ENCODE measurements around the gene COQ3. TPM values are rescaled to one million over a fixed set of nuclear protein-coding genes. Genes with fewer than 3 reads are reported as not detected.
A peak's percentile ranks its signal among the peaks of the same experiment; 100 is the strongest.

COQ3 gene
- total RNA-seq, 3 donors from 2014 or later, result 8.9 to 12.6 (median 9.5) TPM

DNA sequence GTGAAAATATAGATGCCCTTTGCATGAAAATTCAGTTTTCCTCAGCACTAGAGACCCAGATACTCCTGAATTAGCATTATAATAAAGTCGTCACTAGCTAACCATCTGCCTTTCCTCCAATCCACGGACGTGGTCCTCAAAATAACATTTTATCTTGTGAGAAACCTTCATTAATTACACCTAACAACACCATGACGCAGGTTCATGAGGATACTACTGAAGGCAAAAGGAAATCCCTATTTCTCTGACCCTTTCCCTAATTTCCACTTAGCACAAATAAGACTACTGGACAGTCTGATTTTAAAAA, 32.4 kb upstream of the COQ3 start:
- Histone ChIP-seq H3K9me3 (no peaks in the 10 kb centered on the region), H3K36me3 (ENCODE audit: low read depth) (no peaks in the 10 kb centered on the region), H3K4me1 (ENCODE audit: low read depth) (peaks cover 39% of the 10 kb centered on the region), H3K4me3 (peak overlapping the region; percentile 57)
- no peak for DNase-seq
- intact Hi-C loops (cut with DNase I, micrococcal nuclease), result no loop called here
- ATAC-seq, result no peak
- TF ChIP-seq, protein P1, sequence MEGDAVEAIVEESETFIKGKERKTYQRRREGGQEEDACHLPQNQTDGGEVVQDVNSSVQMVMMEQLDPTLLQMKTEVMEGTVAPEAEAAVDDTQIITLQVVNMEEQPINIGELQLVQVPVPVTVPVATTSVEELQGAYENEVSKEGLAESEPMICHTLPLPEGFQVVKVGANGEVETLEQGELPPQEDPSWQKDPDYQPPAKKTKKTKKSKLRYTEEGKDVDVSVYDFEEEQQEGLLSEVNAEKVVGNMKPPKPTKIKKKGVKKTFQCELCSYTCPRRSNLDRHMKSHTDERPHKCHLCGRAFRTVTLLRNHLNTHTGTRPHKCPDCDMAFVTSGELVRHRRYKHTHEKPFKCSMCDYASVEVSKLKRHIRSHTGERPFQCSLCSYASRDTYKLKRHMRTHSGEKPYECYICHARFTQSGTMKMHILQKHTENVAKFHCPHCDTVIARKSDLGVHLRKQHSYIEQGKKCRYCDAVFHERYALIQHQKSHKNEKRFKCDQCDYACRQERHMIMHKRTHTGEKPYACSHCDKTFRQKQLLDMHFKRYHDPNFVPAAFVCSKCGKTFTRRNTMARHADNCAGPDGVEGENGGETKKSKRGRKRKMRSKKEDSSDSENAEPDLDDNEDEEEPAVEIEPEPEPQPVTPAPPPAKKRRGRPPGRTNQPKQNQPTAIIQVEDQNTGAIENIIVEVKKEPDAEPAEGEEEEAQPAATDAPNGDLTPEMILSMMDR (IDR thresholded peaks at IDR 0.05), result no peak

DNA sequence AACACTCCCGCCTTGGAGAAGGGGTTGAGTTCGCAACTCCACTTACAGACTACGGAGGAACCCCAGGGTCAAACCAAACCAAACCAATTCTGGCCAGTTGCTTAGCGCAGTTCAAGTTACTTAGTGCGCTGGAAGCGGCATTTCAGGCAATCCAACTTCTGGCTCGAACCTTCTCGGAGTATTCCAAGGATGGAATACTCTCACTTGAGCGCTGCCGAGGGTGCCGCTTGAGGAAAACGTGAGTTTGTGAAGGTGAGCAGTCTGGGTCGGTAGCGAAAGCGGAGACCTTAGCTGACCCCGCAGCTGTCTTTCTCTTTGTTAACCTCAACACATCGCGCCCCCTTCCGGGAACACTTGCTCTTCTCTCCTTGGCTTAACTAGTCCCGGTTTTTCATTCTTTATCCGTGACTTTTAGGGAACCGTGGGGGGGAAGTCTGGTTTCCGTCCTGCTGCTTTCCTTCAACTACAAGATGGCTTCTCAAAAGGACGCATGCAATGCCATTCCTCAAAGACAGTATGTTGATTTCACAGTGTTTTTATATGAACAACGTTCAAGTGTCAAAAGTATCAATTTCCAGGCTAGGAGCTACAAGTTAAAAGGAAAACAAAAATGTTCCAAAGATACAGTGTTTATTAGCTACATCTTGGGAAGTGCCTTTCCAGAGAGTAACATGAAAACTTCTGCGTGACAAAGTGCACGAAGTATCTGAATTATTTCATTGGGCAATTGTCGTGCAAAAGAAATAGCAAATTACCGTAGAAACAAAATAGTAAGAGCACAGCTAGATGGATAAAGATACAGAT, 31.9 kb upstream of the COQ3 start:
- Histone ChIP-seq H3K36me3 (ENCODE audit: low read depth) (no peaks in the 10 kb centered on the region), H3K9me3 (no peaks in the 10 kb centered on the region), H3K4me1 (ENCODE audit: low read depth) (peaks cover 40% of the 10 kb centered on the region), H3K4me3 (peak overlapping the region; percentile 57)
- TF ChIP-seq, protein P1 (IDR thresholded peaks at IDR 0.05), result peak; percentile 16
- ATAC-seq (peak; percentile 85), DNase-seq (peak; percentile 88 to 95 (median 89))
- intact Hi-C loops (cut with DNase I, micrococcal nuclease), result no loop called here

DNA sequence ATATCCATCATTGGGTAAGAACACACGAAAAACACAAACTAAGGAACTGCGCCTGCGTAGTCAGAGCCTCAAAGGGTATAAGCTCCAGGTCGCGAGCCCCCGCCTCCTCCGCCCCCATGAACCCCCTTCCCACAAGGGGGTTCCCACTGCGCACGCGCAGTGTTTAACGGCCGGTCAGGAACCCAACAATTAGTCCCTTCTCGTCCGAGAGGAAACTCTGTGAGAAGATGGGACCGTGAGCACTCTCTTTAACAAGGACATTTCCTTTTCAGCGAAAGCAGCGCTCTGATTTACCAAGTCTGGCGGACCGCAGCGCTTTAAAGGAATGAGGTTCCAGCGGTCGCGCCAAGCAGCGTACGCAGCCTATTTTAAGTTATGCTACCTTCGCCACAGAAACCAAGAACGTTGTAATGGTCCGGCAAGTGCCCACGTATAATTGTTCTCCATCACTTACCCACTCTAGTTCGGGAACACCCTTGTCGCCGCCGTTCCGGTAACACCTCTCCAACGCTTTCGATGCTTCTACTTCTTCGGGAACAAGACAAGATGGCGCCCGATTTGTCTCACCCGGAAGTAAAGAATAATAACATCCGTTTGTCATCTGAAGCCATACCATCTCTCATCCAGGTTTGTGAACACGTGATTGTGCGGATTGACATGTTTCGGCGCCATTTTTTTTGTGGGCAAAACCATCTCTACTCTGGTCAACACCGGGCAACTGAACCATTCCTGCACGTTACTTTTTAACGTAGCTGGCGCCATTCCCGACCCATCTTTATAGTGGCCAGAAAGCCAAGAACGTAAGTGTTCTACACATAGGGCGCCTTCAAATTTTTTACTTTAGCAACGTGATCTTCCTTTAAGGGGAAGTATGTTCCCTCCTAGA, 31.0 kb upstream of the COQ3 start, which contains the start of gene PNISR:
Gene PNISR (minus strand): TSS at position 548 of the 886 bp plus-strand sequence. CDS start 10,649 bp downstream, outside the sequence.
- H3K36me3 ChIP-seq (ENCODE audit: low read depth), result no peaks in the 10 kb centered on the region
- TF ChIP-seq, protein P1 (IDR thresholded peaks at IDR 0.05), result no peak
- ATAC-seq, result peak; percentile 95
- H3K4me3 ChIP-seq, result peak within 1 kb of the TSS; percentile 57
- DNase-seq, result peak; percentile 82 to 96 (median 88)
- peaks cover 45% of the 10 kb centered on the region for H3K4me1 ChIP-seq (ENCODE audit: low read depth)
- H3K9me3 ChIP-seq, result no peaks in the 10 kb centered on the region
- intact Hi-C loops (cut with DNase I, micrococcal nuclease), result no loop called here

DNA sequence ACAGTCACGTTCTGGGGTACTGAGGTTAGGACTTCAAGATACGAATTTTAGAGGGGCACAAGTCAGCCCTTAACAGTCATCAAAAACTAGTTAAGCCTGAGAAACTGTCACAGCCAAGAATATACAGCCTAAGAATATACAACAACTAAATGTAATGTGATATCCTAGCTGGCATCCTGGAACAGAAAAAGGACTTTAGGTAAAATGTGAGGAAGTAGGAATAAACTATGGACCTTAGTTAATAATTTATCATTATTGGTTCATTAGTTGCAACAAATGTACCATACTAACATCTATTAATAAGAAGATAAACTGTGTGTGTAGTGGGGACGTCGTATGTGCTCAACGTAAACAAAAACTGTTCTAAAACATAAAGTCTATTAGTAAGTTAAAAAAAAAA, 30.0 kb upstream of the COQ3 start:
- ATAC-seq (no peak), DNase-seq (no peak)
- Histone ChIP-seq H3K9me3 (no peaks in the 10 kb centered on the region), H3K4me3 (no peak overlapping the region), H3K4me1 (ENCODE audit: low read depth) (peaks cover 45% of the 10 kb centered on the region), H3K36me3 (ENCODE audit: low read depth) (no peaks in the 10 kb centered on the region)
- TF ChIP-seq, protein P1 (IDR thresholded peaks at IDR 0.05), result no peak
- intact Hi-C loops (cut with DNase I, micrococcal nuclease), result no loop called here

DNA sequence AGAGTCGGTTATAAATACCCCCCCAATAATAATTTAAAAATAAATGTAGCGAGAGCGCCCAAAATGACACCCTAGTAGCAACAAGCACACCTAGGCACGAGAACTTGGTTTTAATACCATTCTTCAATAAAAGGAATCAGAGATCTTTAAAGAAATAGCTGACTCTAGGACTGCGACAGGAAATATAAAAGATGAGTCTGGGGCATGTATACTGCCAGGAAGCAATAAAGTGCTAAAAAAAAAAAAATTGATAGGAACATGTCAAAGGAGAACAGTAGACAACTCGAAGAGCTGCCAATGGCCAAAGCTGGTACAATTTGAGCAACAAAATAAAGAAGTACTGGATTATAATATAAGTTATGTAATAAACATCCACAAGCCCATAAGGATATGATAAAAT, 28.9 kb upstream of the COQ3 start:
- no peaks in the 10 kb centered on the region for H3K36me3 ChIP-seq (ENCODE audit: low read depth)
- intact Hi-C loops (cut with DNase I, micrococcal nuclease), result no loop called here
- no peak for ATAC-seq
- peaks cover 45% of the 10 kb centered on the region for H3K4me1 ChIP-seq (ENCODE audit: low read depth)
- H3K4me3 ChIP-seq, result no peak overlapping the region
- H3K9me3 ChIP-seq, result no peaks in the 10 kb centered on the region
- TF ChIP-seq, protein P1 (IDR thresholded peaks at IDR 0.05), result no peak
- DNase-seq, result no peak

Measured in mucosa of descending colon (tissue), 3 donors.